GM19099 (cell line): ENCODE results near the gene GLT1D1.

ENCODE experiments used
- POLR2A ChIP-seq: IDR thresholded peaks from 3 replicates; pipeline ENCODE4 v1.6.1; 2011; ENCODE audit warnings: low read depth; ENCODE audit not compliant: insufficient read length; ENCODE audit errors: extremely low read depth

Gene GLT1D1

DNA sequence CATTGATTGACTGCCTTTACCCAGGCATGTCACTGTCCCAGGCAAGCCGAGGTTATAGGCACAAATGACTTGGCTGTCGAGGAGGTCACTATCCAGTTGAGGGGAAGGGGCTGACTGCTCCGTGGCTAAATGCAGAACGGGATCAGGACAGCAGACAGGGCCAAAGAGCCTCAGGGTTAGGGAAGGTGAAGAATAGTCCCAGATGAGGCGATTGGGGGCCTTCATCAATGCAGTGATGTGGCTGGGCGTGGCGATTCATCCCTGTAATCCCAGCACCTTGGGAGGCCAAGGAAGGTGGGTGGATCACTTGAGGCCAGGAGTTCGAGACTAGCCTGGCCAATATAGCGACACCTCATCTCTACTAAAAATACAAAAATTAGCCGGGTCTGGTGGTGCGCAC lies 10.7 kb upstream of the GLT1D1 start:
- TF ChIP-seq POLR2A = no peak

DNA sequence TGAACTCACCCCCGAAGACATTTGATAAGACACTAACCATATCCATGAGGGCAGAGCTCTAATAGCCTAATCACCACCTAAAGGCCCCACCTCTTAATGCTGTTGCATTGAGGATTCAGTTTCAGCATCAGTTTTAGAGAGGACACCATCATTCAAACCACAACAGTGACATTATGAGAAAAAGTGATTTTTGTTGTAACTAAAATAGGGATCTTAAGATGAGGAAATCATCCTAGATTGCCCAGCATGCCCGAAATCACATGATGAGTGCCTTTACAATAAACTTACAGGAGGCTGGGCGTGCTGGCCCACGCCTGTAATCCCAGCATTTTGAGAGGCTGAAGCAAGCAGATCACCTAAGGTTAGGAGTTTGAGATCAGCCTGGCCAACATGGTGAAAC lies 9.7 kb upstream of the GLT1D1 start:
- no peak for TF ChIP-seq POLR2A

DNA sequence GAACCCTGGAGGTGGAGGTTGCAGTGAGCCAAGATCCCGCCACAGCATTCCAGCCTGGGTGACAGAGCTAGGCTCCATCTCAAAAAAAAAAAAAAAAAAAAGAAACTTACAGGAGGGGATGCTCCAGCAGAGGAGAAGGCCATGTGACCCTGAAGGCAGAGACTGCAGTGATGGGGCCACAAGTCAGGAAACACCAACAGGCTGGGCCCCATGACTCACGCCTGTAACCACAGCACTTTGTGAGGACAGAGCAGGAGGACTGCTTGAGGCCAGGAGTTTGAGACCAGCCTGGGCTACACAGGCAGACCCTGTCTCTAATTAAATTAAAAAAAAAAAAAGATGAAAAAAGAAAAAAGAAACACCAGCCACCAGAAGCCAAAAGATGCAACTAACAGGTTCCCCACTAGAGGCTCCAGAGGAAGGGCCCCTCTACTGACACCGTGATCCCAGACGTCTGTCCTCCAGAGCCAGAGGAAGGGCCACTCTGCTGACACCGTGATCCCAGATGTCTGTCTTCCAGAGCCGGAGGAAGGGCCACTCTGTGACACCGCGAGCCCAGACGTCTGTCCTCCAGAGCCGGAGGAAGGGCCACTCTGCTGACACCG lies 9.1 kb upstream of the GLT1D1 start:
- no peak for TF ChIP-seq POLR2A

DNA sequence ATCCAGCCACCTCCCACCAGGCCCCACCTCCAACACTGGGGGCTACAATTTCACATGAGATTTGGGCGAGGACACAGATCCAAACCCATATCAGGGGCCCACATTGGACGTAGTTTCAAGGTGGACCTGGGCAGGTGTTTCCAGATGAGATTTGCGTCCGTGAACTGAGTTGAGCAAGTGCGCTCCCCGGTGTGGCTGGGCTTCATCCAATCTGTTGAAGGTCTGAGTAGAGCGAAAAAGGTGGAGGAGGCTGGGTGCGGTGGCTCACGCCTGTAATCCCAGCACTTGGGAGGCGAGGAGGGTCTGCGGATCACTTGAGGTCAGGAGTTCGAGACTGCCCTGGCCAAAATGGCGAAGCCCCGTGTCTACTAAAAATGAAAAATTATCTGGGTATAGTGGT lies 4.9 kb upstream of the GLT1D1 start:
- no peak for TF ChIP-seq POLR2A

DNA sequence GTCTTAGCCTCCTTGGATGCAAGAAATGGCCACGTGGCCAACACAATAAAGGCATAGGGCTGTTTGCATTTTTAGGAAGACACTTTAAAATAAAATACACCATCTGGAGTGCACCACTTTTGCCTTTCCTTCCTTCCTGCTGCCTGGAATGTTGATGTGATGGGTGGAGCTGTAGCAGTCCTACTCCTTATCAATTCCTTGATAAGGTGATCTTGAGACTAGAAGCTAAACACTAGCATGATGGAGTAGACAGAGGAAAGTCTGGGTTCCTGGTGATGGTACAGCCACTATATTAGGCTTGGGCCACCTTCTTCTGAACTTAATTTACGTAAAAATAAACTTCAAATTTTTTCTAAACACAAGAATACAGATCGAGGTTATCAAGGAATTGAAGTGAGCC lies 2.9 kb upstream of the GLT1D1 start:
- TF ChIP-seq POLR2A = no peak

DNA sequence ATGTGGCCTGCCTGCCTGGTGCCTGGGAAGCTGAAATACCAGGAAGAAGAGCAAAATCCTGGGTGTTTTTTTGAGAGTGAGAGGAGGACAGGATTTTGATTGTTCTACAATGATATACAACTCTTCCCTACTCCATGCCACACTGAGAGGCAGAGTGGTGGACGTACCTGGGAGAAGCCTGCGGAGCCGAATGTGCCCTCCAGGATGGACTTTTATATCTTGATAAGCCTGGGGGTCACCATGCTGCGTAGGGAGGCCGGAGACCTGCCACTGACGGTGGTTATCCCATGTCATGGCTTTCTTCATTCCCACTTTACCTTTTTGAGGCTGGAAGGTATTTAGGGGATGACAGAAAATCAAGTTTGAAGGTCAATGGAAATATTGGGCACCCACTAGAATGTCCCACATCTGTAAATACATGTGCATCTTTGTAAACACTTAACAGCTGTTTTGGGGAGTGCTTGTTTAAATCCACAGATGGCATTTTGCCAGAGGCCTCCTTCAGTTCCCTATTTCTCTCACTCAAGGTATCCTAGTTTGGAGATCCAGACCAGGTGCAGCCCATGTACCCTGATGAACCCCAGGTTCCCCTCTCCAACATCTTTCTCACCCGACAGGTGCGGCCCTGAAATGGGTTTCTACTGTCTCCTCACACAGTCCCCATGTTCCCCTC lies 1.1 kb upstream of the GLT1D1 start:
- no peak for TF ChIP-seq POLR2A

DNA sequence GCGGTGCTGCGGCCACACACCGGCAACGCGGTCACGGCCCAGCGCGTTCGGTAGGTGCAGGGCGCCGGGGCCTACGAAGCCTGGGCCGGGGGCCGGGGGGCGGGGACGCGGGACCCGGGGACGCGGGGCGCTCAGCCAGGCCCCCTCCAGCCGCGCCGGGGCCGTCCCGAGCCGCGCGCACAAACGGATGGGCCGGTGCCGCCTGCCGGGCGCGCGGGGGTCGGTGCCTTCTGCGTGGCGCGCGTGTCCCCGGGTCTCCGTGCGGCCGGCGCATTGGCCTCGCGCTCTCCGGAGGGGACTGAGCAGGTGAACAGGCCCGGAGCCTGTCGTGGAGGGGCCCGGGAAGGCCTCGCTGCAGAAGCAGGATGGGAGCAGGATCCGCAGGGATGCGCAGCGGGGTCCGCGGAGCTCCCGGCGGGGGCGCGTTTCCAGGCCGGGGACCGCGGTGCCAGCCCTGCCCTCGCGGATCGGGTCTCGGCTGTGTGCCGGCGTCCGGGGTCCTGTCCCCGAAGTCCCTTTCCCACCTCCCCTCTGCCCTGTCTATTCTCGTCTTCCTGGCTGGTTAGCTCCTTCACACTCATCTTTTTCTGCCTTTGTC lies 421 bp downstream of the GLT1D1 start:
- TF ChIP-seq POLR2A = no peak

DNA sequence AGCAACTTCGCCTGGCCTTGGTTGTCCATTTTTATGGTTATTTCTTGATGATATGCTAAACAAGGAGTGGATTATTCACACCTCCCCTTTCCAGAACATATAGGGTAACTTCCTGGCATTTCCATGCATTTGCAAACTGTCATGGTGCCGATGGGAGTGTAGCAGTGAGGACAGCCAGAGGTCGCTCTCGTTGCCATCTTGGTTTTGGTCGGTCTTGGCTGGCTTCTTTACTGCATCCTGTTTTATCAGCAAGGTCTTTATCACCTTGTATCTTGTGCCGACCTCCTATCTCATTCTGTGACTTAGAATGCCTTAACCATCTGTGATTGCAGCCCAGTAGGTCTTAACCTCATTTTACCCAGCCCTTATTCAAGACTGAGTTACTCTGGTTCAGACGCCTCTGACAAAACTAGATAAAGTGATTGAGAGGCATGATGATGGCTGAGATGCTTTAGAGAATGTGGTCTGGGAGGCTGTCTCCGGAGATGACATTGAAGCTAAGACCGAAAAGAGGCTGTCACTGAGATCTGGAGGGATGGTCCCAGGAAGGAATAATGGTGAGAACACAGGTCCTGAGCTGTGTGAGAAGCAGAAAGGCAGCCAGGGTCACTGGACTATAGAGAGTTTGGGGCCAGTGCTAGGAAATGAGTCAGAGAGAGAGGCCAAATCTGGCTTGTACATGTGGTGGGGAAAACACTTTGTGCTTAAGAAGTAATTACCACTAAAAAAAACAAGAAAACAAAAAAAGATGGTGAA lies 2.9 kb downstream of the GLT1D1 start:
- no peak for TF ChIP-seq POLR2A

DNA sequence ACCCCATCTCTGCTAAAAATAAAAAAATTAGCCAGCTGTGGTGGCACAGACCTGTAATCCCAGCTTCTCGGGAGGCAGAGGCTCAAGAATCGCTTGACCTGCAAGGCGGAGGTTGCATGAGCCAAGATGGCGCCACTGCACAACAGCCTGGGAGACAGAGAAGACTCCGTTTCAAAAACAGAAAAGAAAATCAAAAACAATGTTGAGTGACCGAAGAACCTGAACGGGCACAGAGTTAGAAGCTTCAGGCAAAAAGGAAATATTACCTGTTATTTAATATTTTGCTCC lies 3.5 kb downstream of the GLT1D1 start:
- TF ChIP-seq POLR2A = no peak

DNA sequence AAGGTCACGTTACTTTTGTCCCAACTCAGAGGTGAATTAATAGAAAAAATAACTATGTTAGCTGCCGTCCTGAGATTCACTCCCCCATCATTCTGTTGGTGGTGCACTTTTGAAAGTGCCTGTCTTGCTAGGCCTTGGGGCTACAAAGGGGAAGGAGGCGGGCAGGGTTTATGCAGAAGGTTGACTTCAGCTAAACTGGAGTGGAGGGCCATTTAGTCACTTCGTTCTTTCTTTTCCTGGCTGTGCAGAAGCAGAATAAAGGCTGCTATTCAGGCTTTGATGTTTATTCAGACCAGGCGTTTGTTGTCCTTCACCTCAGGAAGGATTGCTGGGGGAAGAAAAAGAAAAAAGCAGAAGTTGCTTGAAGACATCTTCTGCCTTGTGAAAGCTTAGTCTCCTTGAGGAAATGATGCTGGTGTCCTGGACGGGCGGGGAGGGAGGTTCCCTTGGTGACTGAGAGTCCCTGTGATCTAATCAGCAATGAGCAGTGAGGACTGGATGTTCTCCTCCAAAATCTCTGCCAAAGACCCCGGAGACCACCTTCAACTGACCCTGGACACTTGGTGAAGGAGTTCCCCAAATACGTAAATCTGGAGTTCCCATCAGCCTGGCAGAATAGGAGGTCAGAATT lies 4.0 kb downstream of the GLT1D1 start:
- TF ChIP-seq POLR2A = no peak

DNA sequence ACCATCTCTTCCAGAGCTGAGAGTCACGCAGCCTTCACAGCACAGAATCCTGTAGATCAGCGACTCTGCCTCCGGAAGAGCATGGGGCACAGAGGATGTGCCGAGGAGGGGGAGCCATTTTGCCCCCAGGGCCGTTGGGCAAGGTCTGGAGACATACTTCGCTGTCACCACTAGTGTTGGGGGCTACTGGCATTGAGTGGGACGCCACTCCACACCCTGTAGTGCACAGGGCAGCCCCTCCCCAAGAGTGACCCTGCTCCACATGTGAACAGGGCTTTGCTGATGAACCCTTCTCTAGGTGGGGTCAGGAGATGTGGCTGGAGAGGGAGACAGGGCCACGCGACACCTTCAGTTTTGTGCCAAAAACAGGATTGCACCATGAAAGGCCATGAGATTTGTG lies 6.0 kb downstream of the GLT1D1 start:
- no peak for TF ChIP-seq POLR2A

DNA sequence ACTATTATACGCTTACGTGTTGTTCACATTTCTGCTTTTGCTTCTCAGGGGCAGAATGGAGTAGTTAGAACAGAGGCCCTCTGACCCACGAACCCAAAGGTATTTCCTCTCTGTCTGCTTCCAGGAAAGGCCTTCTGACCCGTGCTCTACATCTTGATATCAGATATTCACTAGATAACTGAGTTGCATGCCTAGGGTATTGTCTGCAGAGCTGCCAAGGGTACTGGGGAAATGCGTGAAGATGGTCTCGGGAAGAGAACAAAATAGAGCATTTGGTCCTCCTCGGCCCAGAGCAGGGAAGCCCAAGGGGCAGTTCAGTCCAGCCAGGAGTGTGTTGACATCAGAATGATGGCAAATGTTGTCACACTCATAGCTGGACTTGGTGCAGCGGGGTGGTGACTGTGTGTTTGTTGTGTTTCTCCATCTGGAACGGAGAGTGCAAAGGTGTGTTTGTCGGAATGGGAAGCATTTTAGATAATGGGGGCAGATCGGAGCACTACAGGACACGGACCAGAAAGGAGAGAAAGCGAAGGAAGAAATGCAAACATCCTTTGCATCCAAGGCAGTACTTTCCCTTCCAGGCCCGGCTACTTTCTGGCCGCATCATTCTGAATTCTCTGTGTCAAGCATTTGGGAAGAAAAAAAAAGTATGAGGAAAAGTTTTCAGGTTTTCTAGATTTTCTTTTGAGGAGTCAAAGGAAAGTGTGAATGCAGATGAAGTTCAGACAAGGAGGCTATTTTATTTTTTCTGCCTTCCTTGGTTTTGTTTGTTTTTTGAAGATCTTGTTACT lies 8.1 kb downstream of the GLT1D1 start:
- TF ChIP-seq POLR2A = no peak

DNA sequence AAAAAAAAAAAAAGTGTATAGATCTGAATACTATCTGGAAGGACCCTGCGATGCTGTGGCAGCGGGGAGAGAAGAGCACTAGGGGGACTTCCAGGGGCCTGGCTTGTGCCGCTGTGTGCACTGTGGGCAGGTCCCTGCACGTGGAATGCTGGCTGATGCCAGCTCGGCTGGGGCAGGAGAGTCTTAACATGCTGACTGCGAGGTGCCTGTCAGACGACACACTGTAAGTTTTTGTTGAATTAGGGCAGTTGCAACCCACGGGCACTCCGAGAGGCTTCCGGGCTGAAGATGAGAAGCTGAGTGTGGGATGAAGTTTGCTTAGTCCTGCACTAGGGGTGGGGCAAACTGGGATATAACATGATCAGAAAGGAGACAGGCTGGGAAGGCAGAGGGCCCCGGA lies 10.7 kb downstream of the GLT1D1 start:
- no peak for TF ChIP-seq POLR2A

DNA sequence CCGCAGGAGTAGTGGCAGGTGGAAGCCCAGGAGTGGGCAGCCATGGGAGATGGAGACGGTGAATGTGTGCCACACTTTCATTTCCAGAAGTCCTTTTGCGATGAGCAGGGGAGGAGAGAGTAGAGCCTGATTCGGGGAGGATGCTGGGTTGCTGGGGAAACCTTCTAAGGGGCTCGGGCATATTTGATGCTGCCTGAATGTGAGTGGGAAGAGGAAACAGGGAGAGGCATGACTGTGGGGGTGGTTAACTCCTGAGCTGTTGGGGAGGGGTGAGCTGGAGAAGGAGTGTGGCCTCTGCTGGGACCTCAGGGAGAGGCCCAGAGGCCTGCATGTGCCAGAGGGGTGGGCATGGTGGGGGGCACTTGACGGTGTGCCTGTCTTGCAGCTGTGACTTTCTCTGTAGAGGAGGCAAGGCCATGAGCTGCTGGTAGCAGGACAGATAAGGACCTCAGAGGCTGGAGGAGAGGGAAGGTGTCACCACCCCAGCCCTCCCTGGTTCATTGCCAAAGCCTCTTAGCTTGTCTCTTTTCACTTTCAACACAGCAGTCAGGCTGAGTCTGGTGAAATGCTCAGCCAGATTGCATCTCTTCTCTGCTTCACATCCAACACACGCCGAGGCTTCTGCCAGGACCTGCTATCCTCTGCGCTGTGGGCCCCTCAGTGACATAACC lies 11.4 kb downstream of the GLT1D1 start:
- TF ChIP-seq POLR2A = no peak
